NCI-H524 (cell line): ENCODE results near the gene C12orf75.
"Not testable (repeated sequence)": the region's sequence is repeated elsewhere in the genome, so short reads cannot be mapped to it uniquely, and the experiment has no call there.

Experiments
- DNase-seq, 2 experiments: peaks; one replicate each; lab custom pipeline; 2025; lab: John Stamatoyannopoulos, UW

The C12orf75 gene

GRCh38 chr12:105377077-105377476 lies 46.6 kb downstream of the C12orf75 start:
- DNase-seq: no peak

GRCh38 chr12:105378911-105379310 lies 48.4 kb downstream of the C12orf75 start:
- DNase-seq: peak in 1 of 2 experiments; percentile 28

- peak in 1 of 2 experiments; percentile 56 for DNase-seq
These were observed 52.5 kb downstream of the C12orf75 start for GRCh38 chr12:105382771-105383622.

- no peak for DNase-seq
These were observed 53.7 kb downstream of the C12orf75 start for GRCh38 chr12:105384220-105384619.

- no peak for DNase-seq
These were observed 54.5 kb downstream of the C12orf75 start for GRCh38 chr12:105384916-105385535.

- no peak for DNase-seq
These were observed 55.9 kb downstream of the C12orf75 start for GRCh38 chr12:105386431-105386830.

GRCh38 chr12:105391231-105391630 lies 60.7 kb downstream of the C12orf75 start:
- no peak for DNase-seq

- no peak for DNase-seq
These were observed 63.1 kb downstream of the C12orf75 start for GRCh38 chr12:105393587-105393986.

- no peak for DNase-seq
These were observed 65.5 kb downstream of the C12orf75 start for GRCh38 chr12:105396024-105396423.

- DNase-seq: no peak
These were observed 66.5 kb downstream of the C12orf75 start for GRCh38 chr12:105396983-105397382.

GRCh38 chr12:105398930-105399329 lies 68.4 kb downstream of the C12orf75 start:
- DNase-seq: no peak

GRCh38 chr12:105399428-105400081 lies 69.1 kb downstream of the C12orf75 start:
- DNase-seq: no peak

- no peak for DNase-seq
These were observed 69.7 kb downstream of the C12orf75 start for GRCh38 chr12:105400227-105400626.

GRCh38 chr12:105401198-105401597 lies 70.7 kb downstream of the C12orf75 start:
- no peak for DNase-seq

GRCh38 chr12:105402366-105402765 lies 71.9 kb downstream of the C12orf75 start:
- DNase-seq: no peak

GRCh38 chr12:105403095-105403494 lies 72.6 kb downstream of the C12orf75 start:
- DNase-seq: no peak

- DNase-seq: not testable (repeated sequence)
These were observed 73.6 kb downstream of the C12orf75 start for GRCh38 chr12:105404134-105404533.

GRCh38 chr12:105406497-105406896 lies 76.0 kb downstream of the C12orf75 start:
- no peak for DNase-seq

- no peak for DNase-seq
These were observed 78.8 kb downstream of the C12orf75 start for GRCh38 chr12:105409279-105409678.

- DNase-seq: peak; percentile 44 to 78
These were observed 79.4 kb downstream of the C12orf75 start for GRCh38 chr12:105409801-105410471.

GRCh38 chr12:105413911-105414487 lies 83.5 kb downstream of the C12orf75 start:
- DNase-seq: no peak

GRCh38 chr12:105417732-105418131 lies 87.2 kb downstream of the C12orf75 start:
- no peak for DNase-seq
